Inflammatory macrophage treated with lipopolysaccharide for 1 hour (primary cell): ENCODE results near the gene PCBP3.

Experiments used
- DNase-seq, 2 donors: peaks; one replicate each; pipeline ENCODE4 v3.0.0-alpha.2; 2020 to 2022

Gene PCBP3

GRCh38 chr21:45900034-45900868 lies 256.7 kb downstream of the PCBP3 start:
- DNase-seq, result no peak

DNA sequence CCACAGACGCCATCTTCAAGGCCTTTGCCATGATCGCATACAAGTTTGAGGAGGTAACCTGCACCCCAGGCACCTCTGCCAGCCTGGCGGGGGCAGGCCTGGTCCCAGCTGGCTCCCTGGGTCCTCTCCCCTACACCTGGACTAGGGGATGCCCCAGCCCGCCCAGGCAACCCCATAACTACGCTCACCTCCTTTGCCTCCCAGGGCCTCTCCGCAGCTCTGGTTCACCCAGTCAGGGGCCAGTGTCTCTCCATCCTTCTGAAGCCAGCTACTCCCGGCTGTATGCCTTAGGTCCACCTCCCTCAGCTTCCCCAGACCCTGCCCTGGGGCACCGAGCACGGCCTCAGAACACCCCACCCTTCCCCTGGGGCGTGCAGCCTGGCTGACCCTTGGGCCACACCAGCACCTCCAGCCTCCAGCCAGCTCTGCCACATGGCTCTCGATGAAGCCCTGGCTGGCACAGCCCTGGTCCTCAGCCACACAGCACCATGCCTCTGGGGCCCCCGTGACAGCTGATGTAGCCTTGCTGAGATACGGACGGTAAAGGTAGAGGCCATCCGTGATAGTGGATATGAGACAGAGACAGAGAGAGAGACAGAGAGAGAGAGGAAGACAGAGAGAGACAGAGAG lies 257.7 kb downstream of the PCBP3 start:
- DNase-seq, result no peak

- DNase-seq, result no peak
Measured at GRCh38 chr21:45902292-45902995, 258.9 kb downstream of the PCBP3 start.

GRCh38 chr21:45905196-45905595 lies 261.7 kb downstream of the PCBP3 start:
- DNase-seq, result no peak

GRCh38 chr21:45906196-45906805 lies 262.8 kb downstream of the PCBP3 start:
- DNase-seq, result no peak

GRCh38 chr21:45906859-45907258 lies 263.3 kb downstream of the PCBP3 start:
- DNase-seq, result no peak

- DNase-seq, result no peak
Measured at GRCh38 chr21:45908536-45909237, 265.2 kb downstream of the PCBP3 start.

DNA sequence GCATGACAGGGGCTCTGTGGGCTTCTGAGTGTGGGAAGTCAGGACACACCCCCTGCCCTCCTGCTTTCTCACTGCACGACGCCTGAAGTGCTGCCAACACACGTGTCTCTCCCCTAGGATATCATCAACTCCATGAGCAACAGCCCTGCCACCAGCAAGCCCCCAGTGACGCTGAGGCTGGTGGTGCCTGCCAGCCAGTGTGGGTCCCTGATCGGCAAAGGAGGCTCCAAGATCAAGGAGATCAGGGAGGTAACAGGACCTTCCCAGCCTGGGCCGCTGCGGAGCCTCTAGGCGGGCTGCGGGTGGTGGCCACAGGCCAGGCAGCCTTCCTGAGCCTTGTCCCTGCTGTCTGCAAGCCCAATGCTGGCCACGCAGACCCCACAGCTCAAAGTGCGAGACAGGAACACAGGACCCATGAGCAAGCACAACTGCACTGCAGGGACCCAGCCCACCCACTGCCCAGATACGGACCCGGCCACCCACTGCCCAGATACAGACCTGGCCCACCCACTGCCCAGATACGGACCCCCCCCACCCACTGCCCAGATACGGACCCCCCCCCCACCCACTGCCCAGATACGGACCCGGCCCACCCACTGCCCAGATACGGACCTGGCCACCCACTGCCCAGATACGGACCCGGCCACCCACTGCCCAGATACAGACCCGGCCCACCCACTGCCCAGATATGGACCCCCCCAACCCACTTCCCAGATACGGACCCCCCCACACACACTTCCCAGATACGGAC lies 265.9 kb downstream of the PCBP3 start:
- DNase-seq, result no peak

DNA sequence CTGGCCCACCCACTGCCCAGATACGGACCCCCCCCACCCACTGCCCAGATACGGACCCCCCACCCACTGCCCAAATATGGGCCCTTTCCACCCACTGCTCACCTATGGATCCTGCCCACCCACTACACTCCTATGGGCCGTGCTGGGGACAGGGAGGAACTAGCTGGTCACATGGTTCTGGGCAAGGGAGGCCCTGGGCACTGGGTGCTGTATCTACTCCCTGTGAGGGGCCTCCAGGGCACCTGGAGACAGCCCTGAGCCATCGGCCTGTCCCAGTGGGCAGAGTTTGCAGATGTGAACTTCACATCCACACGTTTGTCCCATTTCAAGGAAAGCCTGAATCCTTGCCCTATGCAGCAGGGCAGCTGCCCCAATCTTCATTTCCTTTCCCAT lies 266.6 kb downstream of the PCBP3 start:
- no peak for DNase-seq

DNA sequence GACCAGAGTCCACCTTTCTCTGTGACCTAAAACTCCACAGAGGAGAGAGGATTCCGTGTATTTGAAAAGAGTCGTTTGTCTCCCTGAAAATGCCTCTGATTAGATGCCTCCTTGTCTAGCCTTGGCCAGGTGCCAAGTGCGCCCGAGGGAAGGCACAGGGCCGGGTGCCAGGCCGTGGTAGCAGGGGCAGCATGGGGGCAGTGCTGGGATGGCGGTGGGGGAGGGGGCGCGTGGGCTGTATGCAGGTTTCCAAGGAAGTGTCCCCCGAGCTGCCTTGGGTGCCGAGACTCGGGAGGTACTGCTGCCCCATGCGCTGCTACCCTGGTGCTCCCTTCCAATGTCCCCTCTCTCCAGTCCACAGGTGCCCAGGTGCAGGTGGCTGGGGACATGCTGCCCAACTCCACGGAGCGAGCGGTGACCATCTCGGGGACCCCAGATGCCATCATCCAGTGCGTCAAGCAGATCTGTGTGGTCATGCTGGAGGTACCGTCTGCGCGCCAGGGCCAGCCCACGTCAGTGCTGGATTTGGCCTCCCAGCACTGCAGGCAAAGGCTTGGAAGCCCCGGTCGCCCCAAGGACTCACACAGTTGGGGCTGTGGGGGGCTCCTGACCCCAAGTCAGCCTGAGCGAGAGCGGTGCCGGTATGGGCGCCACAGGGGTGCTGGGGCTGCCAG lies 267.2 kb downstream of the PCBP3 start:
- DNase-seq, result no peak

DNA sequence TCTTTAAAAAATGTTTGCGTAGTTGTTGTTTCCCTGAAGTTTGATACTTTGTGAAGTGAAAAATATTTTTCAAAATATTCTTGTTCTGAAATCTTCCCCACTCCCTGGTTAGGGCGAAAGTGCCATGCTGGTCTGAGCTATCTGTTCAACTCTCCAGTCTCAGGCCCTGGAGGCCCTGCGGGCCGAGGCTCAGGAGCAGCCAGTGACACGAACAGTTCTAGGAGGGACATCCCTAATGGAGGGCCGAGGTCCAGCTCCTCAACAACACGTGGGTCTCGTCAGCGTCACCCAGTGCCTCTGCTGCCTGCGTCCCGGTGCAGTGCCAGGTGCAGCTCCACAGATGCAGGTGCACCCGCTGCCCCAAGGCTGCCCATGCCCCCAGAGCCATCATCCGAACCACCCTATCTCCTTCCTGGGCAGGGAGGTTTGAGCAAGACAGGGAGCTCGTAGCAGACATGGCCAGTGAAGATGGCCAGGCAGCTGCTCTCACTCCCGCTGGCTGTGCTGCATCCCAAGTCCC lies 268.3 kb downstream of the PCBP3 start:
- DNase-seq, result no peak

DNA sequence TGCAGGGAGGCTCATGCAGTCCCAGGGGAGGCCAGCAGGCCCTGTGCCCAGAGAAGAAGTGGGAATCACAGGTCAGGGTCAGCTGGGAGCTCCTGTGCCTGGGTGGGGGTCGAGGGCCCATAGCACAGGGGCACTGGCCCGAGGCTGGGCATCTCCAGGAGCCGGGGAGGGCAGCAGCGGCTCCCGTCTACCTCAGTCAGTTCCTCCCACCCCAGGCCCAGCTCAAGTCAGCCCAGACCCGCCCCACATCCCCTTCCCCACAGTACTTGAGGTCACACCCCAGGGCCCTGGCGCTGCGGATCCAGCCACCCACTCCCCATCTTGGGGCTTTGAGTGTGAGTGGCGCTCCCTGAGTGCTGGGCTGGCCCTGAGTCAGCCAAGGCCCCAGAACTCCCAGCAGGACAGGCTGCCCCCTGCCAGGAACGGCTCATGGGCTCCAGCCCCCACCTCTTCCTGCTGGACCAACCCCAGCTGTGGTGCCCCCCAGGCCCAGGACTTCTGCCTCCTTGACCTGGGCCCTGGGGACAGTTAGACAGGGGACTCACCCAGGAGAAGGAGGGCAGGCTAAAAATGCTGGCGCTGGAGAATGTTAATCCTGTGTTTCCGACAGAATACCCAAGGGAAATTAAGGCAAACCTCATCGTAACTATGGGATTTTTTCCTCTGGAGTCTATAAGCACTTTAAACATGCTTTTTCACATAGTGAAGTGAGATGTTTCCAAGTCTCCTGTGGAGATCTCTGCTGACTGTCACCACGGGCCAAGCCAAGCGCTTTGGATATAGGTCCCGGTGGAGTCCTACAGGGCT lies 269.3 kb downstream of the PCBP3 start:
- no peak for DNase-seq

- DNase-seq, result no peak
Measured at GRCh38 chr21:45913418-45913765, 269.9 kb downstream of the PCBP3 start.

- DNase-seq, result no peak
Measured at GRCh38 chr21:45913886-45914285, 270.4 kb downstream of the PCBP3 start.

DNA sequence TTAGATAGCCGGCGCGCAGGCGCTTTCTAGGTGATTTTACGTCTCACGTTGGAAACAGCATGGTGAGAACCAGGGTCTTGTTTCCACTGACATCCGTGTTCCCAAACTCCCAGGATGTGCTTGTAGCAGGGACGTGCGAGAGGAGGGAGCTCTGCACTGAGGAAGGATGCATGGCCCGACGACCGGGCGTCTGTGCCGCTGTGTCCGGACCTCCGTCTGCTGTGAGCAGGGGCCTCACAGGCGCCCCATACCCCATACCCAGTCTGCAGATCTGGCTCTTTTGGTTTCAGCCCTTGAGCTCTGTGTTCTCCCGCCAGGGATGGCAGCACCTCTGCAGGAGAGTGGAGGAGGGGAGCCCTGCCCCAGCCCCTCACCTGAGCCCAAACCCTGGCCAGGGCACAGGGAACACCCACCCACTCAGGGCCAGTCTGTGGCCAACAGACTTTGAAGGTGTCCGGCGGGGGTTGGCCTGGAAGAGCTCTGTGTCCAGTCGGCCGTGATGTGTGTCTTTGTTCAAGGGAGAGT lies 270.9 kb downstream of the PCBP3 start:
- no peak for DNase-seq

GRCh38 chr21:45916011-45916840 lies 272.7 kb downstream of the PCBP3 start:
- DNase-seq, result no peak

DNA sequence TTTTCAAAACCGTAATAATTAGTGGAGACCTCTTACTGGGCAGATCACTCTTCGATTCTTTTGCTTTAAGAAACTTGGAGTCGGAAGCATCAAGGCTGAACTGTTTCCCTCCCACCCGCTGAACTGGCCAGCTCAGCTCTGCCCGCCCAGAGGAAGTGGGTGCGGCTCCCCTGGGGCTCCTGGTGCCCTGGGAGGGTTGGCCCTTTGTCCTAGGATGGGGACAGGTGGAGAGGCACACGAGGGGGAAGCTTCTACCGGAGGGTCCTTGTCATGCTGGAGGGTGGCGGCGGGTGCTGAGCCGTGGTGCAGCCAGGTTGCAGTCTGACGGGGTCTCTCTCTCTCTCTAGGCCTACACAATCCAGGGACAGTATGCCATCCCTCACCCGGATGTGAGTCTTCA lies 273.7 kb downstream of the PCBP3 start:
- DNase-seq, result no peak

GRCh38 chr21:45918011-45918410 lies 274.5 kb downstream of the PCBP3 start:
- DNase-seq, result no peak

DNA sequence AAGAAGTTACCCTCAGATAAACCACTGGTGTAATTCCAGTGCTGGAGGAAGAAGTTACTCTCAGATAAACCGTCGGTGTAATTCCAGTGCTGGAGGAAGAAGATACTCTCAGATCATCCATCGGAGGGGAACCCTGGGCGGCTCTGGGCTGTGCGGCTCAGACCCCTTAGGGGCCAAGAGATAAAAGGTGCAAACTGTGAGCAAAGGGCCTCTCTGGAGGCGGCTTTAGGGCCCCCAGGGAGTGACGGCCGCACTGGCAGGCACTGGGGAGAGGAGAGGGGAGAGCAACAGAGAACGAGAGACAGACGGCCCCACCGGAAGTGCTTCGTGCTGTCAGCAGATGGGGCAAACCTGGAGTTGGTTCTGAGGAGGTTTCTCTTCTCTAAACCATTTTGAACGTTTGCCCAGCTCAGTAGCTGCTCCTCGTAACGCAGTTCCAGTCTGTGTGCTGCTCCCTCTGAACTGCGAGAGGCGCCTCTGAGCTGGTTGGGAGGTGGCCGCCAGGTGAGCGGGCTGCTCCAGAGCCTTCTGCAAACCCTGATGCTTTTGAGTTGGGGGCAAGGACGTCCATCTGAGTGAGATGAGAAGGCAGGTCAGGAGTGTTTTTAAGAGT lies 275.4 kb downstream of the PCBP3 start:
- DNase-seq, result no peak
